Vagina (tissue), 2 donors: ENCODE measurements around the gene RFTN1. TPM values are rescaled to one million over a fixed set of nuclear protein-coding genes. Genes with fewer than 3 reads are reported as not detected.

Experiments used
- DNase-seq, 2 donors: peaks; one replicate each; pipeline ENCODE4 v3.0.0-alpha.2; 2017; ENCODE audit errors: extremely low spot score in 2 of 2
- H3K27ac ChIP-seq: fragments of 200-600 bp; sonication (generic); one replicate; pipeline ENCODE4 v1.5.1; 2019
- H3K27me3 ChIP-seq: fragments of 200-600 bp; sonication (generic); one replicate; pipeline ENCODE4 v1.5.1; 2019
- H3K36me3 ChIP-seq, 2 donors: fragments of 200-600 bp; sonication (generic); one replicate each; pipeline ENCODE4 v1.5.1; 2017 to 2019
- H3K4me1 ChIP-seq: fragments of 200-600 bp; sonication (generic); one replicate; pipeline ENCODE4 v1.5.1; 2019
- H3K4me3 ChIP-seq, 2 donors: fragments of 200-600 bp; sonication (generic); 1 replicate in 1 of 2; 2 replicates in 1 of 2; pipeline ENCODE4 v1.5.1; 2016 to 2019
- H3K9me3 ChIP-seq: fragments of 200-600 bp; sonication (generic); one replicate; pipeline ENCODE4 v1.5.1; 2019
- POLR2A ChIP-seq, 2 donors: fragments of 450-650 bp; IDR thresholded peaks; one replicate each; pipeline ENCODE4 v1.6.1; 2017; ENCODE audit warnings: antibody characterized with exemption in 2 of 2, mild to moderate bottlenecking in 2 of 2, moderate library complexity in 2 of 2
- POLR2AphosphoS5 ChIP-seq, 2 donors: sonication (generic); formaldehyde crosslinking; IDR thresholded peaks; one replicate each; pipeline ENCODE4 v1.9.0; 2017; ENCODE audit warnings: antibody characterized with exemption in 2 of 2, mild to moderate bottlenecking in 2 of 2, low read depth in 1 of 2; ENCODE audit not compliant: insufficient read depth in 1 of 2
- intact Hi-C: fragments of 100-400 bp; cut with DNase I; formaldehyde crosslinking; loops from one replicate; pipeline ENCODE4 v1.15.1; 2023
- total RNA-seq: library from RNA; depleted of rRNA; stranded (reverse); fragments of >200 nt; gene quantifications from one replicate; pipeline ENCODE4 v1.2.3, GENCODE V29; 2016
- TF ChIP-seq, protein P1 (sequence below), 3 experiments: fragments of 450-650 bp in 2 of 3; fragments of 200-600 bp in 1 of 3; sonication (generic) in 1 of 3; IDR thresholded peaks; one replicate each; pipeline ENCODE4 v1.5.1; 2017 to 2019; ENCODE audit warnings: antibody characterized with exemption in 3 of 3, mild to moderate bottlenecking in 2 of 3, moderate library complexity in 2 of 3

RFTN1 gene
- total RNA-seq, 1 donor from 2014 or later = 47.4 TPM

DNA sequence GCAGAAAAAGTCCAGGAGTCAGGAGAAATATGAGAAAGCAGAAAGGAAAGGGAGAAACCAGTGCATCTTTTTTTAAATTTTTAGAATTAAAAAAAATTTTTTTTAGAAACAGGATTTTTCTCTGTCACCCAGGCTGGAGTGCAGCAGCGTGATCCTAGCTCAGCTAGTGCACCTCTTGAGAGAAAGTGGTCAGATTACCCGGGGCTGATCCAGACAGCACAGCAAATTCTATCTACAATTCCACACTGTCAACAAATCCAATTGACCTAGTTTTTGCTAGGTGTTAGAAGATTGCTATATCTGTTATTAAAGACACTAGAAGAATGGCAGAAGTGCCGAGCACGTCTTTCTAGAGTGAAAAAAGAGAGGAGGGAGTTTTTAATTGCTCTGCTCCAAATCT lies 117.3 kb downstream of the RFTN1 start:
- intact Hi-C loops = loop anchor here (10.0 kb wide), 1 partner anchor 119 kb away; the partner anchor contains the start of gene RFTN1
- H3K4me1 ChIP-seq = peaks cover 31% of the 10 kb centered on the region
- DNase-seq = no peak
- TF ChIP-seq POLR2AphosphoS5 (IDR thresholded peaks at IDR 0.05; ENCODE audit: insufficient read depth in 1 of 2, low read depth in 1 of 2) = no peak
- no peak for TF ChIP-seq POLR2A (IDR thresholded peaks at IDR 0.05)
- TF ChIP-seq, protein P1, sequence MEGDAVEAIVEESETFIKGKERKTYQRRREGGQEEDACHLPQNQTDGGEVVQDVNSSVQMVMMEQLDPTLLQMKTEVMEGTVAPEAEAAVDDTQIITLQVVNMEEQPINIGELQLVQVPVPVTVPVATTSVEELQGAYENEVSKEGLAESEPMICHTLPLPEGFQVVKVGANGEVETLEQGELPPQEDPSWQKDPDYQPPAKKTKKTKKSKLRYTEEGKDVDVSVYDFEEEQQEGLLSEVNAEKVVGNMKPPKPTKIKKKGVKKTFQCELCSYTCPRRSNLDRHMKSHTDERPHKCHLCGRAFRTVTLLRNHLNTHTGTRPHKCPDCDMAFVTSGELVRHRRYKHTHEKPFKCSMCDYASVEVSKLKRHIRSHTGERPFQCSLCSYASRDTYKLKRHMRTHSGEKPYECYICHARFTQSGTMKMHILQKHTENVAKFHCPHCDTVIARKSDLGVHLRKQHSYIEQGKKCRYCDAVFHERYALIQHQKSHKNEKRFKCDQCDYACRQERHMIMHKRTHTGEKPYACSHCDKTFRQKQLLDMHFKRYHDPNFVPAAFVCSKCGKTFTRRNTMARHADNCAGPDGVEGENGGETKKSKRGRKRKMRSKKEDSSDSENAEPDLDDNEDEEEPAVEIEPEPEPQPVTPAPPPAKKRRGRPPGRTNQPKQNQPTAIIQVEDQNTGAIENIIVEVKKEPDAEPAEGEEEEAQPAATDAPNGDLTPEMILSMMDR (IDR thresholded peaks at IDR 0.05) = no peak
- no peaks in the 10 kb centered on the region for H3K9me3 ChIP-seq
- H3K36me3 ChIP-seq = no peaks in the 10 kb centered on the region
- no peaks in the 10 kb centered on the region for H3K27me3 ChIP-seq
- no peak overlapping the region for H3K27ac ChIP-seq
- no peak overlapping the region for H3K4me3 ChIP-seq

- TF ChIP-seq POLR2A (IDR thresholded peaks at IDR 0.05) = no peak
- TF ChIP-seq, protein P1 (IDR thresholded peaks at IDR 0.05) = no peak
- no peak for TF ChIP-seq POLR2AphosphoS5 (IDR thresholded peaks at IDR 0.05; ENCODE audit: insufficient read depth in 1 of 2, low read depth in 1 of 2)
- peaks cover 31% of the 10 kb centered on the region for H3K4me1 ChIP-seq
Observed at GRCh38 chr3:16395212-16395611, 118.3 kb downstream of the RFTN1 start.

GRCh38 chr3:16394639-16395038 lies 118.9 kb downstream of the RFTN1 start:
- Histone ChIP-seq H3K9me3 (no peaks in the 10 kb centered on the region), H3K36me3 (no peaks in the 10 kb centered on the region), H3K27ac (no peak overlapping the region), H3K4me1 (peaks cover 31% of the 10 kb centered on the region), H3K27me3 (no peaks in the 10 kb centered on the region), H3K4me3 (no peak overlapping the region)
- no peak for TF ChIP-seq POLR2AphosphoS5 (IDR thresholded peaks at IDR 0.05; ENCODE audit: insufficient read depth in 1 of 2, low read depth in 1 of 2)
- TF ChIP-seq, protein P1 (IDR thresholded peaks at IDR 0.05) = no peak
- TF ChIP-seq POLR2A (IDR thresholded peaks at IDR 0.05) = no peak
- intact Hi-C loops = loop anchor here (10.0 kb wide), 1 partner anchor 120 kb away; the partner anchor contains the start of gene RFTN1
- no peak for DNase-seq

More at GRCh38 chr3:16395212-16395611, 118.3 kb downstream of the RFTN1 start:
- Histone ChIP-seq H3K4me3 (no peak overlapping the region), H3K36me3 (no peaks in the 10 kb centered on the region), H3K27me3 (no peaks in the 10 kb centered on the region), H3K9me3 (no peaks in the 10 kb centered on the region), H3K27ac (no peak overlapping the region)
- intact Hi-C loops = loop anchor here (10.0 kb wide), 1 partner anchor 120 kb away; the partner anchor contains the start of gene RFTN1
- DNase-seq = no peak

DNA sequence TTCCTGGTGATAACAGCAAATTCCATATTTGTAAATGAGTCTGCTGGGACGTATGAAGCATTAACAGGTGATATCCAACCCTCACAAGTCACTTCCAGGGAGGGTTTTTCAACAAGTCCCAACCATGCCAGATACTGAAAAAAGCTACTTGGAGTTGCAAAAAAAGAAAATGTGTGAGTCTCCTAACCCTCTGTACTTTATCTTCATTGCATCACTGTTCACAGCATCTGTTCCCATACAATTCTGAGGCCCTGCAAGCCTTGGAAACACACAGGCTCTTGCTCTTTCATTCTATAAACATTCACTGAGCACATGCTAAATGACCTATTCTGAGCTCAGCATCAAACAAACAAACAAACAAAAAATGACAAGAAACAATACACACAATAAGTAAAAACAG lies 120.8 kb downstream of the RFTN1 start:
- H3K27ac ChIP-seq = peak overlapping the region; percentile 20
- intact Hi-C loops = loop anchor here (10.0 kb wide), 1 partner anchor 122 kb away; the partner anchor contains the start of gene RFTN1
- no peak overlapping the region for H3K4me3 ChIP-seq
- TF ChIP-seq, protein P1 (IDR thresholded peaks at IDR 0.05) = no peak
- TF ChIP-seq POLR2A (IDR thresholded peaks at IDR 0.05) (no peak), POLR2AphosphoS5 (IDR thresholded peaks at IDR 0.05; ENCODE audit: insufficient read depth in 1 of 2, low read depth in 1 of 2) (no peak)
- DNase-seq = no peak
- H3K4me1 ChIP-seq = peaks cover 36% of the 10 kb centered on the region
- H3K27me3 ChIP-seq = no peaks in the 10 kb centered on the region
- no peaks in the 10 kb centered on the region for H3K9me3 ChIP-seq
- no peaks in the 10 kb centered on the region for H3K36me3 ChIP-seq

- no peaks in the 10 kb centered on the region for H3K27me3 ChIP-seq
- H3K4me1 ChIP-seq = peaks cover 42% of the 10 kb centered on the region
- H3K4me3 ChIP-seq = no peak overlapping the region
- no peak for DNase-seq
- TF ChIP-seq POLR2AphosphoS5 (IDR thresholded peaks at IDR 0.05; ENCODE audit: insufficient read depth in 1 of 2, low read depth in 1 of 2) (no peak), POLR2A (IDR thresholded peaks at IDR 0.05) (no peak)
- TF ChIP-seq, protein P1 (IDR thresholded peaks at IDR 0.05) = no peak
- H3K9me3 ChIP-seq = no peaks in the 10 kb centered on the region
- peak overlapping the region; percentile 20 for H3K27ac ChIP-seq
- H3K36me3 ChIP-seq = no peaks in the 10 kb centered on the region
- intact Hi-C loops = loop anchor here (10.0 kb wide), 1 partner anchor 123 kb away; the partner anchor contains the start of gene RFTN1
Observed at GRCh38 chr3:16392065-16392464, 121.4 kb downstream of the RFTN1 start.
